Activated naive CD8-positive, alpha-beta T cell treated with anti-CD3 and anti-CD28 coated beads, Interleukin-2, amount 10 ng/mL, durations not matched to agents 7 days and 5 days (primary cell): ENCODE data around the gene PCDHGB2. TPM values are rescaled to one million over a fixed set of nuclear protein-coding genes. Genes with fewer than 3 reads are reported as not detected.
"Not testable (repeated sequence)": the region's sequence is repeated elsewhere in the genome, so short reads cannot be mapped to it uniquely, and the experiment has no call there.

Experiments
- ATAC-seq: fragments of 150-1000 bp; cut with Tn5 transposase; one replicate; pipeline ENCODE4 v1.10.0; 2021; ENCODE audit warnings: low read depth, moderate library complexity
- POLR2A ChIA-PET: fragments of 350-600 bp; sonication (Branson Sonifier 250); formaldehyde crosslinking; loops from one replicate; lab custom pipeline; 2021; ENCODE audit warnings: antibody characterized with exemption; lab: Charles Lee
- DNase-seq: peaks from one replicate; pipeline ENCODE4 v3.0.0; 2021
- H3K27ac Mint-ChIP-seq: one replicate; pipeline ENCODE4 v1.8.0; 2022; ENCODE audit warnings: mild to moderate bottlenecking, mixed read lengths
- H3K27me3 Mint-ChIP-seq: one replicate; pipeline ENCODE4 v1.8.0; 2022; ENCODE audit warnings: mild to moderate bottlenecking, moderate library complexity, mixed read lengths
- H3K36me3 Mint-ChIP-seq: one replicate; pipeline ENCODE4 v1.8.0; 2021; ENCODE audit warnings: mild to moderate bottlenecking, mixed read lengths
- H3K4me1 Mint-ChIP-seq: one replicate; pipeline ENCODE4 v1.8.0; 2021; ENCODE audit warnings: mixed read lengths
- H3K4me3 Mint-ChIP-seq: one replicate; pipeline ENCODE4 v1.8.0; 2022; ENCODE audit warnings: mild to moderate bottlenecking, moderate library complexity, mixed read lengths
- H3K9me3 Mint-ChIP-seq: one replicate; pipeline ENCODE4 v1.8.0; 2021; ENCODE audit warnings: mixed read lengths
- total RNA-seq, 2 experiments: library from RNA; stranded (reverse); gene quantifications; one replicate each; pipeline ENCODE4 v1.2.3, GENCODE V29; 2021

PCDHGB2 gene
- total RNA-seq: under 1 TPM; 0.64 to 0.88 TPM

- Mint-ChIP-seq H3K27me3 (peaks cover 59% of the 10 kb centered on the region), H3K27ac (peak within 1 kb of the TSS; percentile 51), H3K9me3 (peaks cover 28% of the 10 kb centered on the region), H3K4me1 (peaks cover 1% of the 10 kb centered on the region), H3K36me3 (peaks cover 11% of the 10 kb centered on the region), H3K4me3 (peak within 1 kb of the TSS; percentile 83)
- POLR2A ChIA-PET: no interaction called here
- DNase-seq (no peak), ATAC-seq (no peak)
Observed at GRCh38 chr5:141359790-141360426, at the start of gene PCDHGB2. TSS of gene PCDHGB2 (plus strand) at chr5:141359994. CDS start at chr5:141360136, 142 bp downstream.

GRCh38 chr5:141313711-141314110 is 46.1 kb upstream of the PCDHGB2 start:
- Mint-ChIP-seq H3K9me3 (peaks cover 52% of the 10 kb centered on the region), H3K27ac (no peak overlapping the region), H3K4me1 (peaks cover 4% of the 10 kb centered on the region), H3K36me3 (peaks cover 52% of the 10 kb centered on the region), H3K27me3 (no peaks in the 10 kb centered on the region), H3K4me3 (no peak overlapping the region)
- ATAC-seq (no peak), DNase-seq (no peak)
- POLR2A ChIA-PET: no interaction called here

- POLR2A ChIA-PET, H3K27me3 Mint-ChIP-seq, H3K4me3 Mint-ChIP-seq, DNase-seq, H3K27ac Mint-ChIP-seq, ATAC-seq: not testable (repeated sequence)
- Mint-ChIP-seq H3K36me3 (peaks cover 63% of the 10 kb centered on the region), H3K9me3 (peaks cover 49% of the 10 kb centered on the region), H3K4me1 (peaks cover 20% of the 10 kb centered on the region)
Observed at GRCh38 chr5:141316963-141317362, 42.8 kb upstream of the PCDHGB2 start.

GRCh38 chr5:141319202-141319601 is 40.6 kb upstream of the PCDHGB2 start:
- peaks cover 40% of the 10 kb centered on the region for H3K9me3 Mint-ChIP-seq
- H3K27me3 Mint-ChIP-seq: no peaks in the 10 kb centered on the region
- H3K36me3 Mint-ChIP-seq: peaks cover 46% of the 10 kb centered on the region
- ATAC-seq (no peak), DNase-seq (no peak)
- H3K4me3 Mint-ChIP-seq: peak overlapping the region; percentile 86
- peaks cover 18% of the 10 kb centered on the region for H3K4me1 Mint-ChIP-seq
- H3K27ac Mint-ChIP-seq: peak overlapping the region; percentile 42
- POLR2A ChIA-PET: no interaction called here

GRCh38 chr5:141319699-141320098 is 40.1 kb upstream of the PCDHGB2 start:
- POLR2A ChIA-PET: interaction anchor here (0.6 to 1.5 kb wide), 11 partner anchors 9 to 620 kb away, joined by 3 to 8 read pairs (median 5); partner anchors contain the start of genes HDAC3, PCDHGA1, PCDHGA2 and PCDHGA6
- H3K36me3 Mint-ChIP-seq: peaks cover 43% of the 10 kb centered on the region
- H3K4me3 Mint-ChIP-seq: peak overlapping the region; percentile 86
- peaks cover 18% of the 10 kb centered on the region for H3K4me1 Mint-ChIP-seq
- H3K27me3 Mint-ChIP-seq: no peaks in the 10 kb centered on the region
- H3K27ac Mint-ChIP-seq: peak overlapping the region; percentile 96
- H3K9me3 Mint-ChIP-seq: peaks cover 39% of the 10 kb centered on the region
- no peak for DNase-seq
- ATAC-seq: no peak

GRCh38 chr5:141320225-141321169 is 39.3 kb upstream of the PCDHGB2 start, which contains the start of gene TAF7:
TSS of gene TAF7 (minus strand) at chr5:141320784. CDS start at chr5:141320044, 740 bp downstream.
- peaks cover 18% of the 10 kb centered on the region for H3K4me1 Mint-ChIP-seq
- no peaks in the 10 kb centered on the region for H3K27me3 Mint-ChIP-seq
- peaks cover 35% of the 10 kb centered on the region for H3K36me3 Mint-ChIP-seq
- peak within 1 kb of the TSS; percentile 86 for H3K4me3 Mint-ChIP-seq
- H3K27ac Mint-ChIP-seq: peak within 1 kb of the TSS; percentile 96
- POLR2A ChIA-PET: interaction anchor here (0.6 to 1.5 kb wide), 15 partner anchors 9 to 620 kb away, joined by 3 to 8 read pairs (median 5); partner anchors contain the start of genes HDAC3, PCDHGA1, PCDHGA11 and PCDHGA2
- H3K9me3 Mint-ChIP-seq: peaks cover 31% of the 10 kb centered on the region
- peak; percentile 96 for DNase-seq
- peak; percentile 93 for ATAC-seq

- ATAC-seq: no peak
- no peak for DNase-seq
- POLR2A ChIA-PET: no interaction called here
- H3K27ac Mint-ChIP-seq: no peak overlapping the region
- peaks cover 4% of the 10 kb centered on the region for H3K27me3 Mint-ChIP-seq
- peaks cover 23% of the 10 kb centered on the region for H3K4me1 Mint-ChIP-seq
- peaks cover 25% of the 10 kb centered on the region for H3K36me3 Mint-ChIP-seq
- peaks cover 27% of the 10 kb centered on the region for H3K9me3 Mint-ChIP-seq
- no peak overlapping the region for H3K4me3 Mint-ChIP-seq
Observed at GRCh38 chr5:141322261-141322660, 37.5 kb upstream of the PCDHGB2 start.

- H3K27ac Mint-ChIP-seq: peak overlapping the region; percentile 66
- peaks cover 6% of the 10 kb centered on the region for H3K4me1 Mint-ChIP-seq
- peak; percentile 93 for ATAC-seq
- peaks cover 31% of the 10 kb centered on the region for H3K27me3 Mint-ChIP-seq
- H3K9me3 Mint-ChIP-seq: peaks cover 17% of the 10 kb centered on the region
- H3K36me3 Mint-ChIP-seq: no peaks in the 10 kb centered on the region
- POLR2A ChIA-PET: interaction anchor here (0.7 kb wide), 1 partner anchor 1212 kb away, joined by 3 read pairs; no protein-coding TSS in a partner anchor
- DNase-seq: peak; percentile 67
- H3K4me3 Mint-ChIP-seq: peak overlapping the region; percentile 88
Observed at GRCh38 chr5:141326088-141326854, 33.5 kb upstream of the PCDHGB2 start.

GRCh38 chr5:141328231-141328630 is 31.6 kb upstream of the PCDHGB2 start:
- Mint-ChIP-seq H3K27ac (no peak overlapping the region), H3K36me3 (no peaks in the 10 kb centered on the region), H3K27me3 (peaks cover 41% of the 10 kb centered on the region), H3K4me3 (no peak overlapping the region), H3K9me3 (peaks cover 17% of the 10 kb centered on the region), H3K4me1 (peaks cover 5% of the 10 kb centered on the region)
- POLR2A ChIA-PET: interaction anchor here (1.8 kb wide), 1 partner anchor 8 kb away, joined by 6 read pairs; the partner anchor contains the start of gene TAF7
- DNase-seq (no peak), ATAC-seq (no peak)

- POLR2A ChIA-PET: interaction anchor here (1.8 kb wide), 1 partner anchor 10 kb away, joined by 8 read pairs; the partner anchor contains the start of gene TAF7
- peaks cover 19% of the 10 kb centered on the region for H3K9me3 Mint-ChIP-seq
- ATAC-seq (no peak), DNase-seq (no peak)
- H3K27me3 Mint-ChIP-seq: peaks cover 57% of the 10 kb centered on the region
- no peaks in the 10 kb centered on the region for H3K36me3 Mint-ChIP-seq
- no peak within 1 kb of the TSS for H3K4me3 Mint-ChIP-seq
- peaks cover 5% of the 10 kb centered on the region for H3K4me1 Mint-ChIP-seq
- no peak within 1 kb of the TSS for H3K27ac Mint-ChIP-seq
Observed at GRCh38 chr5:141330299-141331080, 29.3 kb upstream of the PCDHGB2 start, which contains the start of gene PCDHGA1. TSS of gene PCDHGA1 (plus strand) at chr5:141330514.

- Mint-ChIP-seq H3K27me3 (peaks cover 62% of the 10 kb centered on the region), H3K9me3 (peaks cover 16% of the 10 kb centered on the region)
- H3K4me3 Mint-ChIP-seq, ATAC-seq, H3K36me3 Mint-ChIP-seq, DNase-seq, H3K4me1 Mint-ChIP-seq, POLR2A ChIA-PET, H3K27ac Mint-ChIP-seq: not testable (repeated sequence)
Observed at GRCh38 chr5:141332571-141332970, 27.2 kb upstream of the PCDHGB2 start.
